ENCODE results near the gene DBF4B.

Gene DBF4B

GRCh38 chr17:44796731-44797130, 88.3 kb downstream of the DBF4B start:
- DNase-seq, result no peak
- CTCF ChIA-PET, result interaction anchor here (4.1 kb wide), 1 partner anchor 15 kb away, joined by 23 read pairs; no protein-coding TSS in a partner anchor
- no peaks in the 10 kb centered on the region for H3K27me3 ChIP-seq (replicated peaks in 2 of 5; ENCODE audit: control insufficient read depth in 4 of 5, insufficient read depth in 5 of 5, low read length in 4 of 5)
- H3K4me1 ChIP-seq (ENCODE audit: control extremely low read depth in 1 of 4, control insufficient read depth in 4 of 4, insufficient read depth in 4 of 4, low read length in 3 of 4), result peaks cover 0 to 15% (median 6%) of the 10 kb centered on the region in 4 experiments
- POLR2A ChIA-PET, result no interaction called here
- no peak overlapping the region for H3K4me3 ChIP-seq (ENCODE audit: control insufficient read depth in 1 of 7, extremely low read depth in 1 of 7, insufficient read depth in 4 of 7, low read depth in 2 of 7, low read length in 6 of 7)
- no peaks in the 10 kb centered on the region for H3K36me3 ChIP-seq (ENCODE audit: control insufficient read depth in 4 of 4, insufficient read depth in 4 of 4, low read length in 3 of 4)
- WGBS (ENCODE audit: insufficient coverage), result 98% methylated on average over 7 of the region's 9 CpGs
- no peak overlapping the region for H3K27ac ChIP-seq (ENCODE audit: insufficient read depth in 1 of 2, low read depth in 1 of 2, low read length in 2 of 2, poor library complexity in 1 of 2, severe bottlenecking in 2 of 2)
- H3K9me3 ChIP-seq (ENCODE audit: control extremely low read depth in 1 of 5, control insufficient read depth in 4 of 5, insufficient read depth in 2 of 5, low read depth in 1 of 5, low read length in 4 of 5), result no peaks in the 10 kb centered on the region

GRCh38 chr17:44797802-44798201, 89.3 kb downstream of the DBF4B start:
- CTCF ChIA-PET, result interaction anchor here (0.6 to 4.1 kb wide), 4 partner anchors 12 to 265 kb away, joined by 3 to 23 read pairs (median 4); no protein-coding TSS in a partner anchor
- no peak overlapping the region for H3K4me3 ChIP-seq (ENCODE audit: control insufficient read depth in 1 of 7, extremely low read depth in 1 of 7, insufficient read depth in 4 of 7, low read depth in 2 of 7, low read length in 6 of 7)
- no peaks in the 10 kb centered on the region for H3K9me3 ChIP-seq (ENCODE audit: control extremely low read depth in 1 of 5, control insufficient read depth in 4 of 5, insufficient read depth in 2 of 5, low read depth in 1 of 5, low read length in 4 of 5)
- POLR2A ChIA-PET, result interaction anchor here (0.6 kb wide), 1 partner anchor 39 kb away, joined by 3 read pairs; no protein-coding TSS in a partner anchor
- peaks cover 0 to 15% (median 6%) of the 10 kb centered on the region in 4 experiments for H3K4me1 ChIP-seq (ENCODE audit: control extremely low read depth in 1 of 4, control insufficient read depth in 4 of 4, insufficient read depth in 4 of 4, low read length in 3 of 4)
- 98% methylated on average over 11 of the region's 11 CpGs for WGBS (ENCODE audit: insufficient coverage)
- H3K36me3 ChIP-seq (ENCODE audit: control insufficient read depth in 4 of 4, insufficient read depth in 4 of 4, low read length in 3 of 4), result no peaks in the 10 kb centered on the region
- DNase-seq, result no peak
- H3K27ac ChIP-seq (ENCODE audit: insufficient read depth in 1 of 2, low read depth in 1 of 2, low read length in 2 of 2, poor library complexity in 1 of 2, severe bottlenecking in 2 of 2), result no peak overlapping the region
- no peaks in the 10 kb centered on the region for H3K27me3 ChIP-seq (replicated peaks in 2 of 5; ENCODE audit: control insufficient read depth in 4 of 5, insufficient read depth in 5 of 5, low read length in 4 of 5)

DNA sequence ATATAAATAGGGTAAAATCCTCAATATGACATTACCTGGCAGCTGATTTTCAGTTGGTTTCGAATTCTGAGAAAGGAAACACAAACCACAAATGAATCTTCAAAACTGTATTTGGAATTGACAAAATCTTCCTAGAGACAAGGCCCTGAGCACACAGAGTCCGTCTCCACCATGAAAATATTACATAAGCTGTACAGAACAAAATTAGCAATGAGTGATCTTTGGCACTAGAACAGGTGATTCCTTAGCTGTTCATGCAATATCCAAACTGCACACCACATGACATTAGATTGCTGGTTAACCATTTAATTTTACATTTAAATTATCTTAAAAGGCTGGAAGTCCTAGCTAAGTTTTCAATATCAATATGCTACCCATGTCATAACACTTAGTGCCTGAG, 89.9 kb downstream of the DBF4B start:
- WGBS (ENCODE audit: insufficient coverage), result 60% methylated on average over 1 of the region's 2 CpGs
- no peaks in the 10 kb centered on the region for H3K36me3 ChIP-seq (ENCODE audit: control insufficient read depth in 4 of 4, insufficient read depth in 4 of 4, low read length in 3 of 4)
- peaks cover 0 to 15% (median 6%) of the 10 kb centered on the region in 4 experiments for H3K4me1 ChIP-seq (ENCODE audit: control extremely low read depth in 1 of 4, control insufficient read depth in 4 of 4, insufficient read depth in 4 of 4, low read length in 3 of 4)
- no peak overlapping the region for H3K27ac ChIP-seq (ENCODE audit: insufficient read depth in 1 of 2, low read depth in 1 of 2, low read length in 2 of 2, poor library complexity in 1 of 2, severe bottlenecking in 2 of 2)
- no peaks in the 10 kb centered on the region for H3K27me3 ChIP-seq (replicated peaks in 2 of 5; ENCODE audit: control insufficient read depth in 4 of 5, insufficient read depth in 5 of 5, low read length in 4 of 5)
- no peak overlapping the region for H3K4me3 ChIP-seq (ENCODE audit: control insufficient read depth in 1 of 7, extremely low read depth in 1 of 7, insufficient read depth in 4 of 7, low read depth in 2 of 7, low read length in 6 of 7)
- no peak for DNase-seq
- ChIA-PET POLR2A (interaction anchor here (0.6 kb wide), 1 partner anchor 38 kb away, joined by 3 read pairs; no protein-coding TSS in a partner anchor), CTCF (interaction anchor here (0.6 to 4.1 kb wide), 4 partner anchors 12 to 266 kb away, joined by 3 to 23 read pairs (median 4); no protein-coding TSS in a partner anchor)
- H3K9me3 ChIP-seq (ENCODE audit: control extremely low read depth in 1 of 5, control insufficient read depth in 4 of 5, insufficient read depth in 2 of 5, low read depth in 1 of 5, low read length in 4 of 5), result no peaks in the 10 kb centered on the region
